SW 1271 (cell line): Measurements from ENCODE around the gene ZNF485.
"Not testable (repeated sequence)": the region's sequence is repeated elsewhere in the genome, so short reads cannot be mapped to it uniquely, and the experiment has no call there.

ENCODE experiments used
- DNase-seq, 2 experiments: peaks; one replicate each; lab custom pipeline; 2025; lab: John Stamatoyannopoulos, UW

ZNF485 gene

DNA sequence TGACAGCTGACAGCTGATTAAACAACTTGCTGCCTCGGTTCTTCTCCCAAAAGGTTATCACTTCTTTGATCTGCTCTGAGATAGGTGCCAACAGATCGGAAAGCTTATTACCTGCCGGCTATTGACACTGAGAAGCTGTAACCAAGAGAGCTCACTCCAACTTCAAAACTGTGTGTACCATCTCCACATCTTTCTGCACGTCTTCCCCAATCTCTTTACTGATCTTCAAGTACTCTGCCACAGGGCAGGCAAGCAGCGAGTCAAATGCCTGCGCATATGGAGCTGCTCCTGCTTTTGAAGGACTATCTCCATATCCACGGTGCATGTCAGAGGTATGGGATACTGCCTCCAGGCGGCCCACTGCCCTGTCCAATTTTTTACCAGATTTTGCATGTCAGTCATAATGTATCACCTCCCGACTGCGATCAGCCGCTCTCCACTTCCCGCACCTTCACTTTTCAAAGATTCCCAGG is 352 bp upstream of the ZNF485 start:
- DNase-seq: no peak

DNA sequence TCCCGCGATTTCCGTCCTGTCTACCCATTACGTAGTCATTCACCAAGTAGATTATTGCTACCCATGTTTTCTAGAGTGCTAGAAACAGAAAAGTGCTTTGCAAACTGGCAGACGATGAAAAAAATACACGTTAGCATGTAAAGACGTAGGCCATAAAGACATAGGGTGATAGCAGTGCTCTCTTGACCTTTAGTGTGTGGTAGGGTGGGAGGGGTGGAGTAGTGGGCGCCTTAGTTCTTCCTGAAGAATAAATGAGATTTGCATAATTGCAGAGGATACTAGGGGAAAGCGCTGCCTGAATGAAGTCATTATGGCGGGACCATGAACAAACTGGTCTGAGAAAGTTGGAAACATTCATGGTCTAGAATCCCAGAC is 948 bp downstream of the ZNF485 start:
- DNase-seq: no peak

DNA sequence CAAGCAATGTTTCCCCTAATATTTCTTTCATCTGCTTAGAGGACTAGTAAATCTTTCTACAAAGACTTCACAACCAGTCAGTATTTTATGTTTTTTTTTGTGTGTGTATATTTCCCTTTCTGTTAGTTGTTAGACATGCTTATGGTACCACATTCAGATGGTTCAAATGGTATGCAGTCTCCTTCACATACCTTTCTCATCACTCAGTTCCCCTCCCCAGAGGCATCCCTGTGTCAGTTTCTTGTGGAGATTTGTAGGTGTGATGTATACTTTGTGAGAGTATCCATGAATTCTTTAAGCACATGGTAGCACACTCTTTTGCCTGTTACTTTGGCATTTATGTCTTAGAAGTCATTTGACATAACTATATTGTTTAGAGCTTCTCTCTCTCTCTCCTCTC is 4.4 kb downstream of the ZNF485 start:
- DNase-seq: peak in 1 of 2 experiments; percentile 8

DNA sequence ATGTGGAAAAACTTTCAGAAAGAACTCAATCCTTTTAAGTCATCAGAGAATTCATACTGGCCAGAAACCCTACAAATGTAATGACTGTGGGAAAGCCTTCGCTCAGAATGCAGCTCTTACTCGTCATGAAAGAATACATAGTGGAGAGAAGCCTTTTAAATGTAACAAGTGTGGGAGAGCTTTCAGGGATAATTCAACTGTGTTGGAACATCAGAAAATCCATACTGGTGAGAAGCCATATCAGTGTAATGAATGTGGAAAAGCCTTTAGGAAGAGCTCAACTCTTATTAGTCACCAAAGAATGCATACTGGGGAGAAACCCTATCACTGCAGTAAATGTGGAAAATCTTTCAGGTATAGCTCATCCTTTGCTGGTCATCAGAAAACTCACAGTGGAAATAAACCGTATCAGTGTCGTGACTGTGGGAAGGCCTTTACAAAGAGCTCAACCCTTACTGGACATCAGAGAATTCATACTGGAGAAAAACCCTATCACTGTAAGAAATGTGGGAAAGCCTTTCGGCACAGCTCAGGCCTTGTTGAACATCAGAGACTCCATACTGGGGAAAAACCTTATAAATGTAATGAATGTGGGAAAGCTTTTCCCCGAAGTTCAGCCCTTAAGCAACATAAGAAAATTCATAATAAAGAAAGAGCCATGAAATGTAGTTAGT is 10.6 kb downstream of the ZNF485 start:
- no peak for DNase-seq

DNA sequence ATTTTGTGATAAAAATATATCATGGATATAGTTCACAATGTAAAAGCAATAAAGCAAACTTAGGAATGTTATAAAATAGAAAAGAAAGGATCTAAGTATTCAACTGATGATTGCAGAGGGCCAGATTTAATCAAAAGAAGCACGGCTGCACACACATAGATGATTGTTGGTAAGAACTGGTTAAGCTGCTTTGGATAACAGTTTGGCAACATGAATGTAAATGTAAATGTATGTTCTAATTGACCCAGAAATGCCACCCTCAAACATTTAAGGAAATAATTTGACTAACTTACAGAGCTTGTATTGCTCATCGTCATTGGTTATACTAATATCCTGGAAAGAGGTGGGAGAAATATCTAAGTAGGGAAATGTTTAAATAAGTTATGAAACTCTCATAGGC is 13.1 kb downstream of the ZNF485 start:
- no peak for DNase-seq

DNA sequence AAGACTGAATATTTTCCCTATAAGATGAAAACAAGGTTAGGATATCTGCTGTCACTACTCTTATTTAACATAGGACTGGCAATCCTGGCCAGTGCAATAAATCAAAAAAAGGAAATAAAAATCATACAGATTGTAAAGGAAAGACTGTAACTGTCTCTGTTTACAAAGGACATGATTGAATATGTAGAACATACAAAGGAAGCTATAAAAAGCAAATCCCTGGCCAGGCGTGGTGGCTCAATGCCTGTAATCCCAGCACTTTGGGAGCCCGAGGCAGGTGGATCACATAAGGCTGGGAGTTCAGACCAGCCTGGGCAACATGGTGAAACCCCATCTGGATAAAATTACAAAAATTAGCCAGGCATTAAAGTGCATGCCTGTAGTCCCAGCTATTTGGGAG is 15.8 kb downstream of the ZNF485 start:
- no peak for DNase-seq

DNA sequence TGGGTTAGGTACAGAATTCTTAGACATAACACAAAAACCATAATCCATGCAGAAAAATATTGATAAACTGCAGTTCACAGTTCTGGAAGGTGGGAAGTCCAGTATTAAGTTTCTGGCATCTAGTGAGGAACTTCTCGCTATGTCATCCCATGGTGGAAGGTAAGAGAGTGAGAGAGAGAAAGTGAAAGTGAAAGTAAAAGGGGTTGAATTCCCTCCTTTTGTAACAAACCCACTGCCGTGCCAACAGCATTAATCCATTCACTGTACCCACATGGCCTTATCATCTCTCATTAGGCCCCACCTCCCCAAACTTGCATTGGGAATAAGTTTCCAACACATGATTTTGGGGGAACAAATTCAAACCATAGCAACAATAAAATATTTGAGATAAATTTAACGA is 17.1 kb downstream of the ZNF485 start:
- DNase-seq: peak in 1 of 2 experiments; percentile 48

DNA sequence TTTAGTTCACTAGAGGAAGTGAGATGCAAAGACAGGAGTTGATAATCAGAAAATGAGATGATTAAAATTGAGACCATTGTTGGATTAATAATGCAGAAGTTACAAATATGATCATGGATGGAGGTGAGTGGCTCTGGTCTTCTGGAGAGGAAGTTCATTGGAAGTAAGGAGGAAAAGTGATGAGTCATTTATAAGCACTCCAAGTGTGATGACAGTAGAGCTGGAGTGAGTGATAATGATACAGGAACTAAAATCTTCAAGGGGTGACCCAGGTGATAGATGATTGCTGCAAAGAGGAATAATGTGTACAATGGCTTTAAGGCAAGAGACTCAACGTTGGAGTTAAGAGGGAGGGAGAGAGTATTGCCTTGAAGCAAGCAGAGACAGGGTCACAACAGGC is 21.7 kb downstream of the ZNF485 start:
- DNase-seq: no peak

DNA sequence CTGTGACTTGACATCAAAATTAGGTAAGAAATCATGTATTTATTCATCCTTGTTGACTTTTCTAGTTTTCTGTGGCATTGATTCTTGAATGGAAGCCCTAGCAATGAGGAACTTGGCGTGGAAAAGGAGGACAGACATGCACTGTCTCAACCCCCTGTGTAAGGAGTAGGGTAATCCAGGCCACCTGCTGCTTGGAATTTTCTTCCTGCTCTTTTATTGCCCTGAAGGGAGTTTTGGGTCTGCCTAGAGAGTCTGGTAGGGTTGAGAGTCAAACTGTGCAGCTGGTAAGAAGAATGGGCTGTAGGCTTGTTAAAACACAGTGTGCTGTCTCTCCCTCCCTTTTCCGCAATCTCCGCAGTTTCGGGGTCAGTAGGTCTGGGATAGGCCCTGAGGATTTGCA is 22.7 kb downstream of the ZNF485 start:
- no peak for DNase-seq

DNA sequence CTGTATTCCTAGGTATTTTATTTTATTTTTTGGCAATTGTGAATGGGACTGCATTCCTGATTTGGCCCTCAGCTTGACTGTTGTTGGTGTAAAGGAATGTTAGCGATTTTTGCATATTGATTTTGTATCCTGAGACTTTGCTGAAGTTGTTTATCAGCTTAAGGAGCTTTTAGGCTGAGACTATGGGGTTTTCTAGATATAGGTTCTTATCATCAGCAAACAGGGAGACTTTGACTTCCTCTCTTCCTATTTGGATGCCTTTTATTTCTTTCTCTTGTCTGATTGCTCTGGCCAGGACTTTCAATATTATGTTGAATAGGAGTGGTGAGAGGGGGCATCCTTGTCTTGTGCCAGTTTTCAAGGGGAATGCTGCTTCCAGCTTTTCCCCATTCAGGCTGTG is 29.6 kb downstream of the ZNF485 start:
- not testable (repeated sequence) for DNase-seq

DNA sequence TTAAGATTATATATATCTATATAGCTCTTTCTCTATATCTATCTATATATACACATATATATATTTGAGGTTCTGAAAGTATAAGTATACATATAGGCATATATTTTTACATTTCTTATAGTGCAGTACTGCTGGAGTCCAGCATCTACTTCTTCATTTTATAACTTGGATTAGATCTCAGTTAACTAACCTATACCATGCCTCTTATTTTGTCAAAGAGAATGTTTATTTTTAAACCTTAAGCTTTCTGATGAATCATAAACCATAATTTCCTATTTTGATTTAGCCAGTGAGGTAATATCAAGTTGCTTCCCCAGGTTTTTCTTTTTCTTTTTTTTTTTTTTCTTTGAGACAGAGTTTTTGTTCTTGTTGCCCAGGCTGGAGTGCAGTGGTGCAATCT is 34.4 kb downstream of the ZNF485 start:
- DNase-seq: no peak

DNA sequence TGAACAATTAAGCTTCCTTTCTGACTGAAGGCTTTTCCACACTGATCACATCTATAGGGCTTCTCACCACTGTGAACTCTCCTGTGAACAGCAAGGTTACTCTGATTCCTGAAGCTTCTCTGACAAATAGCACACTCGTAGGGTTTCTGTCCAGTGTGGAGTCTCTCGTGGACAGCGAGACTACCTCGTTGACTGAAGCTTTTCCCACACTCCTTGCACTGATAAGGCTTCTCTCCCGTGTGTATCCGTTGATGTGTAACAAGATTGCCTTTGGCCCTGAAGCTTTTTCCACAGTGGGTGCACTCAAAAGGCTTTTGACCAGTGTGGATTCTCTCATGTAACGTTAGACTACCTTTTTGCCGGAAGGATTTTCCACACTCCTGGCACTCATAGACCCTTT is 38.0 kb downstream of the ZNF485 start:
- DNase-seq: no peak

DNA sequence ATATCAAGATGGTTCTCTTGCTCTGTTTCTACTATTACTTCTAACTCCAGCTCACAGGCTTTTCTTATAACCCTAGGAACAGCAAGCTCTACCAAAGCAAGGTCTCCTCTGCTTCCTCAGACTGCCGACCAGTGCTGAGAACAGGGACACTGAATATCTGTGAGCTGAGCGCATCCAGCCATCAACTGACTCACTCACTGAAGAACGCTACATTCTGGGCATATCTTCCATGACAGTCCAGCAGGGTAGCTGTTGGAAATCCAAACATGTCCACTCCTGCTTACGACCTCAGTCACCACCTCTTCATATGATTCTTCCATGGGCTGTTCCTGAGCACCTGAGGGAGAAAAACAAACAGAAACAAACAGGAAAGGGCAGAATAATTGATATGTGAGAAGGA is 39.6 kb downstream of the ZNF485 start:
- DNase-seq: no peak

DNA sequence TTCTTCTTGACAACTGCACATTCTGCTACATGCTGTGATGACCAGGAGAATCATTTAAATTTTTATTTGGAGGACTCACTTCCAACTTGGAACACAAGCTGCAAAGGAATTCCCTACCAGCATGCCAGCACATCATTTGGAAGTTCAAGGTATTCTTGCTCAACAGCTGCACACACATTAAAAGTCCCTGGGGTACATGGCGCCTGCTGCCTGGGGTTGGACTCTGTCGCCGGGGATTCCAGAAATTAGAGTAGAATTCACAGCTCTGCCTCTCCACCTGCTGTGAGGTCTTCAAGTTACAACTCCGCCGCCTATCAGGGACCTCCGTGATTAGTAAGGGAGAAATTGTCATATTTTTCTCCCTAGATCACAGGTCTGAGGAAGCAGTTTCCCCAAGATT is 41.3 kb downstream of the ZNF485 start:
- DNase-seq: no peak

DNA sequence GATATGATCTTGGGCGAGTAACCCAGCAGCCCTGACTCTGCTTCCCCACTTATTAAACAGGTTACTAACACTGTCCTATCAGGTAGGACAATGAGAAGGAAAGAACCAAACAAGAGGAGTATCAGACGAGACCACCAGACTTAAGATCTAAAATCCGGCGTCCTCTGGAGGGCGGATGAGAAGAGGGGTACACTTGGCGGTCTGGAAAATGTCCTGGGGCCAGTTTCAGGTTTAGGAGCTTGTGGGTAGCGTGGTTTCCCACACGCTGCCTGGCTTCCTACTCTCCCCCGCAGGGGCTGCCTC is 41.8 kb downstream of the ZNF485 start:
- DNase-seq: no peak

DNA sequence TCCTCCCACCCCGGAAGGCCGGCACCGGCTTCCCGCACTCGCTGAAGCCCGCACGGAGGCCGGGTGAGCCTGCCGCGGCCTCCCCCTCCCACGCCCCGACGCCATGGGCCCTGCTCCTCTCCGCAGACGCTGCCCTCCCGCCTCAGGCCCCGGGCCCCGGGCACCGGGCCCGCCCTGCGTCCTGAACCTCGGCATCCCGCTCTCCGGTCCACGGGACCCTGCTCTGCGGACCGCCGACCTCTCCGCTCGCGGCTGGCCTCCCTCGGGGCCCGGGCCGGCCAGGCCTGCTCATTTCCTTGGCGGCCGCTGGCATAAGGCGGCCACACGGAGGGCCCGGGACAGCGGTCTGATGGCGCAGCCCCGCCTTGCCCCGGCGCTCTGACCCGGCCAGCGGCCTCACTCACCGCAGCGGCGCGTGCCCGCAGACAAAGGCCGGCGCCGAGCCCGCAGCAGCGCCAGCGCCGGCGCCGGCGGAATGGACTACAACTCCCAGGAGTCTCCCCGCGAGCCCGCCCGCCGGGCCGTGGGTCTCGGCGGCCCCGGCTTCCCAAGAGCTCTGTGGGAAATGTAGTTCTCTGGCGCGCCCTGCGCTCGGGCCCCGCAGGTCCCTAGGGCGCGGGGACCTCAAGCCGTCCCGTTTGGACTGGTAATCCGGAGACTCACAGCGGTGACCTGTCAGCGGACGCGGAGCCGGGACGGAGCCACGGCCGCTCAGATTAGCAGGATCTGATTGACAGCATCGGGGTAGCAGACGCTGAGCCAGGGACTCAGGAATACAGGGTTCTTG is 42.4 kb downstream of the ZNF485 start, which contains the start of gene ZNF32:
ZNF32 (minus strand) TSS at position 484 of the 787 bp plus-strand sequence. CDS start 2,748 bp downstream, outside the sequence.
- DNase-seq: peak; percentile 20 to 63

DNA sequence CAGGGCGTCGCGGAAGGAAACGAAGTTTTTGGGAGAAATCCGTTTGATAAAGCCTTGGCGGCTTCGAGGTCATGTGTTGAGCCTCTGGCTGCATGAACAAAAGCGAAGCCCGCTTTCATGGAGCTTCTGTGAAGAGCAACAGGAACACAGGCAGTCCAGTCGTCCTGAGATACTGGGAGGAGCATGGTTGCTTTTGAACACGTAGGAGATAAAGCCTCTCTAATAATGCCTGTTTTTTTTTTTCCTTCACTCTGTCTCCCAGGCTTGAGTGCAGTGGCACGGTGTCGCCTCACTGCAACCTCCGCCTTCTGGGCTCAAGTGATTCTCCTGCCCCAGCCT is 42.9 kb downstream of the ZNF485 start:
- DNase-seq: no peak

DNA sequence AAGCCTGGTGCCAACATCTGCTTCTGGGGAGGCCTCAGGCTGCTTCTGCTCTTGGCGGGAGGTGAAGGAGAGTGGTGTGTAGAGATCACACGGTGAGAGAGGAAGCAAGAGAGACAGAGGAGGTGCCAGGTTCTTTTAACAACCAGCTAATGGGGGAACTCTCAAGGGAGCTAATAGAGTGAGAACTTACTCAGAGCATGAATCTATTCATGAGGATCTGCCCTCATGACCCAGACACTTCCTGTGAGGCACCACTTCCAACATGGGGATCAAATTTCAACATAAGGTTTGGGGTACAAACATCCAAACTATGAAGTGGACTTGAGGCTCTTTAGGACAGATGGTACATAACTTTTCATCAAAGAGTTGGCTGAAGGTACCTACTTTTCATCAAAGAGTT is 47.5 kb downstream of the ZNF485 start:
- DNase-seq: no peak

DNA sequence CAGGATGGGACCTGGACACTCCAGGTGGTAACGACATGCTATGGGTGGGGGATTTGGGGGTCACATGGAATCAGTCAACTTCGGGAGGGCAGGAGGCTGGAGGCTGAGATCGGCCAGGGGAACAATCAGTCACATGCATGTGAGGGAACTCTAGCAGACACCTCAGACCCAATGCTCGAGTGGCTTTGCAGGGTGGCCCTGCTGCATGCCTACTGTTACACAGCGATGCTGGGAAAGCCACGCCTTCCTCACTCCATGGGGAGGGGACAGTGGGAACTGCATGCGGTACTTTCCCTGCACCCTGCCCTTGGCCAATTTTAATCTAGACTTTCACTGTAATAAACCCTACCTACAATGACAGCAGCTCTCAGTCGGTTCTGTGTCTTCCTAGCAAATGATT is 49.1 kb downstream of the ZNF485 start:
- no peak for DNase-seq

DNA sequence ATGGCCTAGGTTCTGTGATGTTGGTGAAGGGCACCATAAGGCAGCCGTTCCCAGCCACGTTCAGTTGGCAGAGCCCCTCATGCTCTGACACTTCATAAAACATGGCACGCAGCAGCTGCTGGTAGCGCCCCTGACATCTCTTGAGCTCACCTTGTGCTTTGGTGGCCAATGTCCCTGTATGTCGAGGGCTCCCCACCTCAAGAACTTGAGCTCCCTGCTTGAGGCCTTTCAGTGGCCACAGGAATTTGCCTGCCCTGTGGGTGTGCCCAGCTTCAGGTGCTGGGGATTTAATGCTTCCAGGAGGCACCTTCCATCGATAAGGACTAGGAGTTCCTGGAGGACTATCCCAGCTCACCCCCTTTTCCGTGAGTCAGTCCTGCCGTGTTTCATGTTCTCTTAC is 52.0 kb downstream of the ZNF485 start:
- DNase-seq: no peak

DNA sequence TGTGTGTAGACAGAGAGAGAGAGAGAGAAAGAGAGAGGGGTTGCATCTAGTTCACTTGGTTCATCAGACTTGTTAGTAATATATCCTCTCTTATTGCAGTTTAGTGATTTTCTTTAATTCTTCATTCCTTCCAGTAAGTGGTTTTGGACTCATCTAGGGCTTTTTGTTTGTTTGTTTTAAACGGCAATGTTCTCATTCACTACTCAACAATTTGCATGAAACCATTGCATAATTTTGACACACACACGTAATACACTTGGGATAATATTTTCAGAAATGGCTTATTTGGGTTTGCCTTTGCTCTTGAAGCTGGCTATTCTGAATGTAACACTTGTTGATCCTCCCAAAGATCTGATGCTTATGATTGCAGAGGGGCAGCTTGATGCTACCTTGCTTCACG is 58.8 kb downstream of the ZNF485 start:
- no peak for DNase-seq

DNA sequence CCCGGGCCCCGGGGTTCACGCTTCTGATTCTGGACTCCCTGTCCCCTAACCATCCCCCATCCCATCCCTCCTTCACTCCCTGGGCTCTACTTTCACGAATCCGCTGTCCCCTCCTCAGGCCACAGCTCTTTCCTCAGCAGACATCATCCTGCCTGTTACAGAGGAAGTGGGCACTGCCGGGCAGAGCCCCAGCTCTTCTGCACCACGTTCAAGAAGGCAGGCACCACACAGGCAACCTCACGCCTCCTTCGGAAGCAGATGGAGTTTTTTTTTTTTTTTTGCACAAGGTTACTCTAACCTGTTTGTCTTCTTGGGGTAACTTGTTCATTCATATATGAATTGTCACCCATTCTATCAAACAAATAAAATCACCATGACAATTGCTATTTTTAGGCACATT is 60.3 kb downstream of the ZNF485 start:
- DNase-seq: no peak

DNA sequence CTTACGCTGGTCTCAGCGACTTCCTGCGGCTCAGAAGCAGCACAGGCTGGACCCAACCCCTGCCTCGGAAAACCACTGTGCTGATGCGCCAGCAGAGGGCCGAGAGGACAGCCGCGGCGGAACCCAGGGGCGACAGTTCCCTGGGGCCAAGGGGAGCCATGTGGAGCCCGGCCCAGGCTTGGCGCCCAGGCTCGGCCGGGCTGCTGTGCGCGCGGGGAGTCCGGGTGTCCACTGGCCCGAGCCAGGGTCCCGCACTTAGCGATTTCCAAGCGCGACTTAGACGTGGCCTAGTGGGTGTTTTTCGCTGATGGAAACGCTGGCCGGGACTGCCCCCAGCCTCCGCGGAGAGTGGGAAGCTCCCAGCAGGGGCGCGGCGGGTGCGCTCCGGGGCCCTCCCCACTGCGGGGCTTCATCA is 61.1 kb downstream of the ZNF485 start:
- no peak for DNase-seq
